Liver (tissue), 3 donors: Measurements from ENCODE around the gene MYL3.

Experiments
- JUND ChIP-seq, 2 donors: IDR thresholded peaks; 2 replicates each; pipeline ENCODE4 v1.6.1; 2016; ENCODE audit warnings: antibody characterized with exemption in 2 of 2
- SP1 ChIP-seq: IDR thresholded peaks from 2 replicates; pipeline ENCODE4 v1.6.1; 2018; ENCODE audit warnings: antibody characterized with exemption, mild to moderate bottlenecking
- TAF1 ChIP-seq: conservative IDR thresholded peaks from 2 replicates; pipeline ENCODE4 v1.6.1; 2016; ENCODE audit warnings: antibody characterized with exemption, mild to moderate bottlenecking
- TF ChIP-seq, protein P1 (sequence below): fragments of 150-350 bp; IDR thresholded peaks from 2 replicates; pipeline ENCODE4 v1.5.1; 2017; ENCODE audit warnings: improper control_type of control experiment, low read depth, low read length; ENCODE audit not compliant: missing input control
- TF ChIP-seq, protein P2 (sequence below): IDR thresholded peaks from 2 replicates; pipeline ENCODE4 v1.6.1; 2016; ENCODE audit warnings: antibody characterized with exemption, mild to moderate bottlenecking
- donor health status: healthy.
- donor health status: healthy.

- TF ChIP-seq, protein P1, sequence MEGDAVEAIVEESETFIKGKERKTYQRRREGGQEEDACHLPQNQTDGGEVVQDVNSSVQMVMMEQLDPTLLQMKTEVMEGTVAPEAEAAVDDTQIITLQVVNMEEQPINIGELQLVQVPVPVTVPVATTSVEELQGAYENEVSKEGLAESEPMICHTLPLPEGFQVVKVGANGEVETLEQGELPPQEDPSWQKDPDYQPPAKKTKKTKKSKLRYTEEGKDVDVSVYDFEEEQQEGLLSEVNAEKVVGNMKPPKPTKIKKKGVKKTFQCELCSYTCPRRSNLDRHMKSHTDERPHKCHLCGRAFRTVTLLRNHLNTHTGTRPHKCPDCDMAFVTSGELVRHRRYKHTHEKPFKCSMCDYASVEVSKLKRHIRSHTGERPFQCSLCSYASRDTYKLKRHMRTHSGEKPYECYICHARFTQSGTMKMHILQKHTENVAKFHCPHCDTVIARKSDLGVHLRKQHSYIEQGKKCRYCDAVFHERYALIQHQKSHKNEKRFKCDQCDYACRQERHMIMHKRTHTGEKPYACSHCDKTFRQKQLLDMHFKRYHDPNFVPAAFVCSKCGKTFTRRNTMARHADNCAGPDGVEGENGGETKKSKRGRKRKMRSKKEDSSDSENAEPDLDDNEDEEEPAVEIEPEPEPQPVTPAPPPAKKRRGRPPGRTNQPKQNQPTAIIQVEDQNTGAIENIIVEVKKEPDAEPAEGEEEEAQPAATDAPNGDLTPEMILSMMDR, result no peak
- TF ChIP-seq SP1 (peak; percentile 11), TAF1 (no peak), JUND (IDR thresholded peaks at IDR 0.05) (no peak)
- TF ChIP-seq, protein P2, sequence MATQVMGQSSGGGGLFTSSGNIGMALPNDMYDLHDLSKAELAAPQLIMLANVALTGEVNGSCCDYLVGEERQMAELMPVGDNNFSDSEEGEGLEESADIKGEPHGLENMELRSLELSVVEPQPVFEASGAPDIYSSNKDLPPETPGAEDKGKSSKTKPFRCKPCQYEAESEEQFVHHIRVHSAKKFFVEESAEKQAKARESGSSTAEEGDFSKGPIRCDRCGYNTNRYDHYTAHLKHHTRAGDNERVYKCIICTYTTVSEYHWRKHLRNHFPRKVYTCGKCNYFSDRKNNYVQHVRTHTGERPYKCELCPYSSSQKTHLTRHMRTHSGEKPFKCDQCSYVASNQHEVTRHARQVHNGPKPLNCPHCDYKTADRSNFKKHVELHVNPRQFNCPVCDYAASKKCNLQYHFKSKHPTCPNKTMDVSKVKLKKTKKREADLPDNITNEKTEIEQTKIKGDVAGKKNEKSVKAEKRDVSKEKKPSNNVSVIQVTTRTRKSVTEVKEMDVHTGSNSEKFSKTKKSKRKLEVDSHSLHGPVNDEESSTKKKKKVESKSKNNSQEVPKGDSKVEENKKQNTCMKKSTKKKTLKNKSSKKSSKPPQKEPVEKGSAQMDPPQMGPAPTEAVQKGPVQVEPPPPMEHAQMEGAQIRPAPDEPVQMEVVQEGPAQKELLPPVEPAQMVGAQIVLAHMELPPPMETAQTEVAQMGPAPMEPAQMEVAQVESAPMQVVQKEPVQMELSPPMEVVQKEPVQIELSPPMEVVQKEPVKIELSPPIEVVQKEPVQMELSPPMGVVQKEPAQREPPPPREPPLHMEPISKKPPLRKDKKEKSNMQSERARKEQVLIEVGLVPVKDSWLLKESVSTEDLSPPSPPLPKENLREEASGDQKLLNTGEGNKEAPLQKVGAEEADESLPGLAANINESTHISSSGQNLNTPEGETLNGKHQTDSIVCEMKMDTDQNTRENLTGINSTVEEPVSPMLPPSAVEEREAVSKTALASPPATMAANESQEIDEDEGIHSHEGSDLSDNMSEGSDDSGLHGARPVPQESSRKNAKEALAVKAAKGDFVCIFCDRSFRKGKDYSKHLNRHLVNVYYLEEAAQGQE, result no peak
These were observed 15.7 kb upstream of the MYL3 start for GRCh38 chr3:46878781-46879436.
